ENCODE data around the gene SAMD9.
"Not testable (repeated sequence)": the region's sequence is repeated elsewhere in the genome, so short reads cannot be mapped to it uniquely, and the experiment has no call there.

SAMD9 gene

GRCh38 chr7:93120592-93121549 is 3.1 kb upstream of the SAMD9 start:
- Histone ChIP-seq H3K9me3 (ENCODE audit: control insufficient read depth in 2 of 2, low read length in 2 of 2) (no peaks in the 10 kb centered on the region), H3K4me1 (ENCODE audit: control insufficient read depth, insufficient read depth, low read length) (no peaks in the 10 kb centered on the region), H3K27ac (ENCODE audit: low read length) (no peak overlapping the region), H3K4me3 (ENCODE audit: low read length in 2 of 2) (no peak overlapping the region), H3K27me3 (ENCODE audit: control insufficient read depth in 1 of 2, insufficient read depth in 2 of 2, low read length in 2 of 2) (no peaks in the 10 kb centered on the region), H3K9ac (ENCODE audit: low read length in 2 of 2) (no peak overlapping the region), H3K36me3 (ENCODE audit: control insufficient read depth in 2 of 2, insufficient read depth in 2 of 2, low read length in 2 of 2) (no peaks in the 10 kb centered on the region)

- H3K4me3 ChIP-seq (ENCODE audit: low read length in 2 of 2): no peak overlapping the region
- no peaks in the 10 kb centered on the region for H3K36me3 ChIP-seq (ENCODE audit: control insufficient read depth in 2 of 2, insufficient read depth in 2 of 2, low read length in 2 of 2)
- H3K9me3 ChIP-seq (ENCODE audit: control insufficient read depth in 2 of 2, low read length in 2 of 2): no peaks in the 10 kb centered on the region
- H3K27me3 ChIP-seq (ENCODE audit: control insufficient read depth in 1 of 2, insufficient read depth in 2 of 2, low read length in 2 of 2): no peaks in the 10 kb centered on the region
- no peaks in the 10 kb centered on the region for H3K4me1 ChIP-seq (ENCODE audit: control insufficient read depth, insufficient read depth, low read length)
- H3K9ac ChIP-seq (ENCODE audit: low read length in 2 of 2): no peak overlapping the region
- H3K27ac ChIP-seq (ENCODE audit: low read length): no peak overlapping the region
Observed at GRCh38 chr7:93119191-93119905, 1.6 kb upstream of the SAMD9 start.

- no peaks in the 10 kb centered on the region for H3K9me3 ChIP-seq (ENCODE audit: control insufficient read depth in 2 of 2, low read length in 2 of 2)
- H3K4me3 ChIP-seq (ENCODE audit: low read length in 2 of 2): peak overlapping the region; percentile 49 to 68
- peak overlapping the region in 1 of 2 donors; percentile 17 for H3K9ac ChIP-seq (ENCODE audit: low read length in 2 of 2)
- no peaks in the 10 kb centered on the region for H3K36me3 ChIP-seq (ENCODE audit: control insufficient read depth in 2 of 2, insufficient read depth in 2 of 2, low read length in 2 of 2)
- H3K27ac ChIP-seq (ENCODE audit: low read length): no peak overlapping the region
- H3K27me3 ChIP-seq (ENCODE audit: control insufficient read depth in 1 of 2, insufficient read depth in 2 of 2, low read length in 2 of 2): no peaks in the 10 kb centered on the region
- H3K4me1 ChIP-seq (ENCODE audit: control insufficient read depth, insufficient read depth, low read length): no peaks in the 10 kb centered on the region
Observed at GRCh38 chr7:93117327-93117726, 452 bp downstream of the SAMD9 start.

DNA sequence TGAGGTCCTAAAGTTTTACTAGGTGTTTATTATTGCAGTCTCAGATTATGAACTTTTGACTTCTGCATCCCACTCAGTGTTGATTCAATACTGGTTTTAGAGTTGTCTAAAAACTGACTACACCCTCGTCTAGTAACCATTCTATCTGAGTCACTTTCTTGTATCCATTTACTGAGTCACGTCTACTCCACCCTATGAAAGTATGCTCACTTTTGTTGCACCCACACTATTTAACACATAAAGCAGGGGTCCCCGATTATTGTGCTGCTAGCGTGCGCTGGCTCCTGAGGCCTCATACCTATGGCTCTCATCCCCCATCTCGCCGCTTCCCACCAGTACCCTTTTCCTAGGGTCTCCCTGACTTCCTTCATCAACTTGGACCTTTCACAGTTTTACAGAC is 2.0 kb downstream of the SAMD9 start:
- Histone ChIP-seq H3K9ac (ENCODE audit: low read length in 2 of 2) (no peak overlapping the region), H3K36me3 (ENCODE audit: control insufficient read depth in 2 of 2, insufficient read depth in 2 of 2, low read length in 2 of 2) (no peaks in the 10 kb centered on the region), H3K27me3 (ENCODE audit: control insufficient read depth in 1 of 2, insufficient read depth in 2 of 2, low read length in 2 of 2) (no peaks in the 10 kb centered on the region), H3K4me1 (ENCODE audit: control insufficient read depth, insufficient read depth, low read length) (no peaks in the 10 kb centered on the region), H3K27ac (ENCODE audit: low read length) (no peak overlapping the region), H3K4me3 (ENCODE audit: low read length in 2 of 2) (no peak overlapping the region), H3K9me3 (ENCODE audit: control insufficient read depth in 2 of 2, low read length in 2 of 2) (no peaks in the 10 kb centered on the region)

GRCh38 chr7:93108003-93108402 is 9.8 kb downstream of the SAMD9 start:
- Histone ChIP-seq H3K27ac (ENCODE audit: low read length) (no peak overlapping the region), H3K36me3 (ENCODE audit: control insufficient read depth in 2 of 2, insufficient read depth in 2 of 2, low read length in 2 of 2) (peaks cover 3 to 12% of the 10 kb centered on the region in 2 donors), H3K4me3 (ENCODE audit: low read length in 2 of 2) (no peak overlapping the region), H3K4me1 (ENCODE audit: control insufficient read depth, insufficient read depth, low read length) (no peaks in the 10 kb centered on the region), H3K27me3 (ENCODE audit: control insufficient read depth in 1 of 2, insufficient read depth in 2 of 2, low read length in 2 of 2) (no peaks in the 10 kb centered on the region), H3K9ac (ENCODE audit: low read length in 2 of 2) (no peak overlapping the region), H3K9me3 (ENCODE audit: control insufficient read depth in 2 of 2, low read length in 2 of 2) (peaks cover 7 to 9% of the 10 kb centered on the region in 2 donors)

- no peaks in the 10 kb centered on the region for H3K4me1 ChIP-seq (ENCODE audit: control insufficient read depth, insufficient read depth, low read length)
- H3K36me3 ChIP-seq (ENCODE audit: control insufficient read depth in 2 of 2, insufficient read depth in 2 of 2, low read length in 2 of 2): no peaks in the 10 kb centered on the region
- H3K9ac ChIP-seq (ENCODE audit: low read length in 2 of 2): no peak overlapping the region
- H3K27me3 ChIP-seq (ENCODE audit: control insufficient read depth in 1 of 2, insufficient read depth in 2 of 2, low read length in 2 of 2): no peaks in the 10 kb centered on the region
- H3K4me3 ChIP-seq (ENCODE audit: low read length in 2 of 2): no peak overlapping the region
- no peak overlapping the region for H3K27ac ChIP-seq (ENCODE audit: low read length)
- H3K9me3 ChIP-seq (ENCODE audit: control insufficient read depth in 2 of 2, low read length in 2 of 2): peaks cover 0 to 10% of the 10 kb centered on the region in 2 donors
Observed at GRCh38 chr7:93097388-93097787, 20.4 kb downstream of the SAMD9 start.

DNA sequence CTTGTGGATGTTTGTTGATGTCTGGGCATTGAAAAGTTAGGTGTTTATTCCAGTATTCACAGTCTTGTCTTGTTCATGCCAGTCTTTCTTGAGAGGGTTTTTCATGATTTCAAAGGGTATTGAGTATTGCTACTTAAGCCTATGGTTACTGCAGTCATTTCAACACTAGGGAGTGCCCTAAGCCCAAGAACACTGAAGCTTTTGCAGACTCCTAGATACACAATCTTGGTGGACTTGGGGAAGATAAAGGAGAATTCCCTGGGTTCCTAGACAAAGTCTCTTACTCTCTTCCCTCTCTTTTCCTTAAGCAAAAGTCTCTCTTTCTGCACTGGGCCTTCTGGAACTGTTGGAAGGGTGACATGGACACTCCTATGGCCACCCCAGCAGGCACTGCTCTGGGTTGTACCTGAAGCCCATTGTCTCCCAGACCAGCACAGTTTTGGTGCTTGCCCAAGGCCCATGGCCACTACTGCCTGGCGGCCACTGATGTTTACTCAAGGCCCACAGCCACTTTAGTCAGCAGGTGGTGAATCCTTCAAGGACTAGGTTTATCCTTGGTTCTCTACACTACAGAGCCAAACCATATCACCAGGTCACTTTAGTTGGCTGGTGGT is 24.9 kb downstream of the SAMD9 start:
- Histone ChIP-seq H3K27me3 (ENCODE audit: control insufficient read depth in 1 of 2, insufficient read depth in 2 of 2, low read length in 2 of 2) (no peaks in the 10 kb centered on the region), H3K36me3 (ENCODE audit: control insufficient read depth in 2 of 2, insufficient read depth in 2 of 2, low read length in 2 of 2) (no peaks in the 10 kb centered on the region), H3K9me3 (ENCODE audit: control insufficient read depth in 2 of 2, low read length in 2 of 2) (no peaks in the 10 kb centered on the region), H3K9ac (ENCODE audit: low read length in 2 of 2) (no peak overlapping the region), H3K27ac (ENCODE audit: low read length) (no peak overlapping the region), H3K4me1 (ENCODE audit: control insufficient read depth, insufficient read depth, low read length) (no peaks in the 10 kb centered on the region), H3K4me3 (ENCODE audit: low read length in 2 of 2) (no peak overlapping the region)

DNA sequence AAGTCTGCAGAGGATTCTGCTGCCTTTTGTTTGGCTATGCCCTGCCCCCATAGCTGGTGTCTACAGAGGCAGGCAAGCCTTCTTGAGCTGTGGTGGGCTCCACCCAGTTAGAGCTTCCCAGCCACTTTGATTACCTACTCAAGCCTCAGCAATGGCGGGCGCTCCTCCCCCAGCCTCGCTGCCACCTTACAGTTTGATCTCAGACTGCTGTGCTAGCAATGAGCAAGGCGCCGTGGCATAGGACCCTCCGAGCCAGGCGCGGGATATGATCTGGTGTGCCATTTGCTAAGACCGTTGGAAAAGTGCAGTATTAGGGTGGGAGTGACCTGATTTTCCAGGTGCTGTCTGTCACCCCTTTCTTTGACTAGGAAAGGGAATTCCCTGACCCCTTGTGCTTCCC is 44.4 kb downstream of the SAMD9 start:
- H3K4me1 ChIP-seq (ENCODE audit: control insufficient read depth, insufficient read depth, low read length); H3K27ac ChIP-seq (ENCODE audit: low read length); H3K4me3 ChIP-seq (ENCODE audit: low read length in 2 of 2); H3K9ac ChIP-seq (ENCODE audit: low read length in 2 of 2); H3K27me3 ChIP-seq (ENCODE audit: control insufficient read depth in 1 of 2, insufficient read depth in 2 of 2, low read length in 2 of 2); H3K9me3 ChIP-seq (ENCODE audit: control insufficient read depth in 2 of 2, low read length in 2 of 2); H3K36me3 ChIP-seq (ENCODE audit: control insufficient read depth in 2 of 2, insufficient read depth in 2 of 2, low read length in 2 of 2): not testable (repeated sequence)

GRCh38 chr7:93062599-93062998 is 55.2 kb downstream of the SAMD9 start:
- Histone ChIP-seq H3K27me3 (ENCODE audit: control insufficient read depth in 1 of 2, insufficient read depth in 2 of 2, low read length in 2 of 2) (no peaks in the 10 kb centered on the region), H3K27ac (ENCODE audit: low read length) (no peak overlapping the region), H3K4me3 (ENCODE audit: low read length in 2 of 2) (no peak overlapping the region), H3K4me1 (ENCODE audit: control insufficient read depth, insufficient read depth, low read length) (no peaks in the 10 kb centered on the region), H3K9me3 (ENCODE audit: control insufficient read depth in 2 of 2, low read length in 2 of 2) (no peaks in the 10 kb centered on the region), H3K36me3 (ENCODE audit: control insufficient read depth in 2 of 2, insufficient read depth in 2 of 2, low read length in 2 of 2) (no peaks in the 10 kb centered on the region), H3K9ac (ENCODE audit: low read length in 2 of 2) (no peak overlapping the region)

DNA sequence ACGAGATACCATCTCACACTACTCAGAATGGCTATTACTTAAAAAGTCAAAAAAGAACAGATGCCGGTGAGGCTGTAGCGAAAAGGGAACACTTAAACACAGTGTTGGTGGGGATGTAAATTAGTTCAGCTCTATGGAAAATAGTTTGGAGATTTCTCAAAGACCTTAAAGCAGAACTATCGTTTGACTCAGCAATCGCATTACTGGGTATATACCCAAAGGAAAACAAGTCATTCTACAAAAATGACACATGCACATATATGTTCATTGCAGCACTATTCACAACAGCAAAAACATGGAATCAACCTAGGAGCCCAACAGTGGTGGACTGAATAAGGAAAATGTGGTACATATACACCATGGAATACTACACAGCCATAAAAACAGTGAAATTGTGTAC is 56.9 kb downstream of the SAMD9 start:
- Histone ChIP-seq H3K27ac (ENCODE audit: low read length) (no peak overlapping the region), H3K4me3 (ENCODE audit: low read length in 2 of 2) (no peak overlapping the region), H3K9me3 (ENCODE audit: control insufficient read depth in 2 of 2, low read length in 2 of 2) (no peaks in the 10 kb centered on the region), H3K9ac (ENCODE audit: low read length in 2 of 2) (no peak overlapping the region), H3K36me3 (ENCODE audit: control insufficient read depth in 2 of 2, insufficient read depth in 2 of 2, low read length in 2 of 2) (no peaks in the 10 kb centered on the region), H3K4me1 (ENCODE audit: control insufficient read depth, insufficient read depth, low read length) (no peaks in the 10 kb centered on the region), H3K27me3 (ENCODE audit: control insufficient read depth in 1 of 2, insufficient read depth in 2 of 2, low read length in 2 of 2) (no peaks in the 10 kb centered on the region)

Data from stomach smooth muscle (tissue), 2 donors.